ENCODE results near the gene MGST1. TPM values are rescaled to one million over a fixed set of nuclear protein-coding genes. Genes with fewer than 3 reads are reported as not detected.
A peak's percentile ranks its signal among the peaks of the same experiment; 100 is the strongest.

Gene MGST1
- polyA plus RNA-seq, 1 donor (not counting 4 experiments of a cell fraction or from before 2014, with no cell fraction given) = 160 TPM

GRCh38 chr12:16348435-16349130, 1.1 kb downstream of the MGST1 start:
- DNase-seq (ENCODE audit: low read depth, low spot score) (no peak), FAIRE-seq (no peak)
- Histone ChIP-seq H3K9ac (ENCODE audit: control insufficient read depth, extremely low read depth, insufficient read depth, low read length) (peak overlapping the region; percentile 63), H2AFZ (ENCODE audit: control insufficient read depth, low read length) (no peak overlapping the region), H4K20me1 (ENCODE audit: control insufficient read depth, extremely low read depth, insufficient read depth, low read length) (no peaks in the 10 kb centered on the region), H3K27me3 (ENCODE audit: control insufficient read depth, extremely low read depth, insufficient read depth, low read length) (peaks cover 5% of the 10 kb centered on the region), H3K9me1 (ENCODE audit: control insufficient read depth, extremely low read depth, insufficient read depth, low read length) (no peaks in the 10 kb centered on the region), H3K4me3 (ENCODE audit: control insufficient read depth in 2 of 3, extremely low read depth in 1 of 3, insufficient read depth in 2 of 3, low read depth in 1 of 3, low read length in 3 of 3) (peak overlapping the region; percentile 29 to 61 (median 58)), H3K79me2 (ENCODE audit: control insufficient read depth, insufficient read depth, low read length) (peaks cover 3% of the 10 kb centered on the region), H3K9me3 (ENCODE audit: control insufficient read depth, low read depth, low read length) (no peaks in the 10 kb centered on the region), H3K4me1 (ENCODE audit: control insufficient read depth, extremely low read depth, insufficient read depth, low read length) (peaks cover 5% of the 10 kb centered on the region), H3K4me2 (ENCODE audit: control insufficient read depth, extremely low read depth, insufficient read depth, low read depth, low read length) (peak overlapping the region; percentile 64), H3K27ac (ENCODE audit: control insufficient read depth, insufficient read depth, low read length) (peak overlapping the region; percentile 51), H3K36me3 (ENCODE audit: control insufficient read depth in 2 of 2, extremely low read depth in 1 of 2, insufficient read depth in 2 of 2, low read length in 2 of 2) (no peaks in the 10 kb centered on the region)
- TF ChIP-seq EZH2 (IDR thresholded peaks at IDR 0.05; ENCODE audit: low read length) = no peak
- TF ChIP-seq, protein P1, sequence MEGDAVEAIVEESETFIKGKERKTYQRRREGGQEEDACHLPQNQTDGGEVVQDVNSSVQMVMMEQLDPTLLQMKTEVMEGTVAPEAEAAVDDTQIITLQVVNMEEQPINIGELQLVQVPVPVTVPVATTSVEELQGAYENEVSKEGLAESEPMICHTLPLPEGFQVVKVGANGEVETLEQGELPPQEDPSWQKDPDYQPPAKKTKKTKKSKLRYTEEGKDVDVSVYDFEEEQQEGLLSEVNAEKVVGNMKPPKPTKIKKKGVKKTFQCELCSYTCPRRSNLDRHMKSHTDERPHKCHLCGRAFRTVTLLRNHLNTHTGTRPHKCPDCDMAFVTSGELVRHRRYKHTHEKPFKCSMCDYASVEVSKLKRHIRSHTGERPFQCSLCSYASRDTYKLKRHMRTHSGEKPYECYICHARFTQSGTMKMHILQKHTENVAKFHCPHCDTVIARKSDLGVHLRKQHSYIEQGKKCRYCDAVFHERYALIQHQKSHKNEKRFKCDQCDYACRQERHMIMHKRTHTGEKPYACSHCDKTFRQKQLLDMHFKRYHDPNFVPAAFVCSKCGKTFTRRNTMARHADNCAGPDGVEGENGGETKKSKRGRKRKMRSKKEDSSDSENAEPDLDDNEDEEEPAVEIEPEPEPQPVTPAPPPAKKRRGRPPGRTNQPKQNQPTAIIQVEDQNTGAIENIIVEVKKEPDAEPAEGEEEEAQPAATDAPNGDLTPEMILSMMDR (optimal IDR thresholded peaks at IDR 0.05 in 1 of 3, IDR thresholded peaks at IDR 0.05 in 1 of 3, conservative IDR thresholded peaks at IDR 0.05 in 1 of 3; ENCODE audit: extremely low read depth in 1 of 3, insufficient read depth in 2 of 3, low read length in 3 of 3) = no peak
- dilution Hi-C loops (cut with MboI; ENCODE audit: extremely low pct_ligation_motif_present, low sequenced_read_pairs) = no loop called here

DNA sequence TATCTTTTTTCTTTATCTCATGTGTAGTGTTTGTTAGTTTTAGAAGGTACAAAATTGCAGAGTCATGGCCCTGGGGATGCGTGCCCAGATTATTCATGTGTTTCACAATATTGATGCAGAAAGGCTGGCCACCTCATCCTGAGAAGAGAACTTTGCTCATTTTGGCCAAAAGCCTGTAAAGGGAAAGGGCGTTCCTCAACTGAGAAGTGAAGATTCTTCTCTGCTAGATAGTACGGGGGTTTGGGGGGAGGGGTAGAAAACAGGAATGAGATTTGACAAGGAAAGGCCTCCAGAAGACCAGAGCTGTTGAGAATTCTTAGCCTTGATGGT, 1.7 kb downstream of the MGST1 start:
- Histone ChIP-seq H3K9me1 (ENCODE audit: control insufficient read depth, extremely low read depth, insufficient read depth, low read length) (no peaks in the 10 kb centered on the region), H2AFZ (ENCODE audit: control insufficient read depth, low read length) (no peak overlapping the region), H3K9me3 (ENCODE audit: control insufficient read depth, low read depth, low read length) (no peaks in the 10 kb centered on the region), H3K27ac (ENCODE audit: control insufficient read depth, insufficient read depth, low read length) (peak overlapping the region; percentile 51), H3K36me3 (ENCODE audit: control insufficient read depth in 2 of 2, extremely low read depth in 1 of 2, insufficient read depth in 2 of 2, low read length in 2 of 2) (no peaks in the 10 kb centered on the region), H3K4me2 (ENCODE audit: control insufficient read depth, extremely low read depth, insufficient read depth, low read depth, low read length) (peak overlapping the region; percentile 64), H3K4me1 (ENCODE audit: control insufficient read depth, extremely low read depth, insufficient read depth, low read length) (peaks cover 5% of the 10 kb centered on the region), H4K20me1 (ENCODE audit: control insufficient read depth, extremely low read depth, insufficient read depth, low read length) (no peaks in the 10 kb centered on the region), H3K27me3 (ENCODE audit: control insufficient read depth, extremely low read depth, insufficient read depth, low read length) (peaks cover 5% of the 10 kb centered on the region), H3K79me2 (ENCODE audit: control insufficient read depth, insufficient read depth, low read length) (peaks cover 3% of the 10 kb centered on the region), H3K9ac (ENCODE audit: control insufficient read depth, extremely low read depth, insufficient read depth, low read length) (peak overlapping the region; percentile 63), H3K4me3 (ENCODE audit: control insufficient read depth in 2 of 3, extremely low read depth in 1 of 3, insufficient read depth in 2 of 3, low read depth in 1 of 3, low read length in 3 of 3) (peak overlapping the region; percentile 9 to 58 (median 29))
- DNase-seq (ENCODE audit: low read depth, low spot score) (no peak), FAIRE-seq (no peak)
- TF ChIP-seq, protein P1 (optimal IDR thresholded peaks at IDR 0.05 in 1 of 3, IDR thresholded peaks at IDR 0.05 in 1 of 3, conservative IDR thresholded peaks at IDR 0.05 in 1 of 3; ENCODE audit: extremely low read depth in 1 of 3, insufficient read depth in 2 of 3, low read length in 3 of 3) = no peak
- dilution Hi-C loops (cut with MboI; ENCODE audit: extremely low pct_ligation_motif_present, low sequenced_read_pairs) = no loop called here
